Lower lobe of right lung (tissue), 2 donors: ENCODE measurements around the gene TMEM14C. TPM values are rescaled to one million over a fixed set of nuclear protein-coding genes. Genes with fewer than 3 reads are reported as not detected.

ENCODE experiments used
- ATAC-seq, 2 donors: fragments of 200-7000 bp; cut with Tn5 transposase; one replicate each; pipeline ENCODE4 v1.9.1; 2020 to 2022; ENCODE audit warnings: mild to moderate bottlenecking in 2 of 2, moderate library complexity in 2 of 2
- DNase-seq: peaks from one replicate; pipeline ENCODE4 v3.0.0-alpha.2; 2020
- H3K27ac ChIP-seq: fragments of 200-600 bp; one replicate; pipeline ENCODE4 v1.8.0; 2022
- H3K27me3 ChIP-seq: fragments of 200-600 bp; one replicate; pipeline ENCODE4 v1.8.0; 2022; ENCODE audit warnings: low read depth
- H3K36me3 ChIP-seq: fragments of 200-600 bp; one replicate; pipeline ENCODE4 v1.8.0; 2022; ENCODE audit warnings: mild to moderate bottlenecking
- H3K4me1 ChIP-seq: fragments of 200-600 bp; one replicate; pipeline ENCODE4 v1.8.0; 2022
- H3K4me3 ChIP-seq: fragments of 200-600 bp; one replicate; pipeline ENCODE4 v1.8.0; 2022; ENCODE audit warnings: mild to moderate bottlenecking
- H3K9me3 ChIP-seq: fragments of 200-600 bp; one replicate; pipeline ENCODE4 v1.8.0; 2022
- CTCF ChIP-seq: fragments of 200-600 bp; IDR thresholded peaks from one replicate; pipeline ENCODE4 v1.8.0; 2022; ENCODE audit warnings: antibody characterized with exemption, mild to moderate bottlenecking
- intact Hi-C: fragments of 100-400 bp; cut with DNase I; formaldehyde crosslinking; loops from one replicate; pipeline ENCODE4 v1.11.0; 2022
- total RNA-seq: library from RNA; stranded (reverse); fragmentation: NEBNext Ultra II Directional; extraction: Animal tissue kit (Norgen Biotek cat#: 25700); gene quantifications from one replicate; pipeline ENCODE4 v1.2.1, GENCODE V29; 2021
- donor health status: DM: no; HTN: yes; CAD: no; lungs with severe emphysema.

Gene TMEM14C
- total RNA-seq, 1 donor from 2014 or later: 81.9 TPM

- Histone ChIP-seq H3K4me1 (peaks cover 5% of the 10 kb centered on the region), H3K4me3 (no peak overlapping the region), H3K36me3 (peaks cover 61% of the 10 kb centered on the region), H3K27ac (no peak overlapping the region), H3K9me3 (no peaks in the 10 kb centered on the region), H3K27me3 (no peaks in the 10 kb centered on the region)
- intact Hi-C loops: no loop called here
- no peak for ATAC-seq
- no peak for TF ChIP-seq CTCF
- DNase-seq: no peak
Observed at GRCh38 chr6:10756085-10756484, 33.2 kb downstream of the TMEM14C start.

- intact Hi-C loops: no loop called here
- TF ChIP-seq CTCF: peak; percentile 37
- DNase-seq (no peak), ATAC-seq (peak; percentile 13 to 48)
- H3K27ac ChIP-seq: no peak overlapping the region
- no peaks in the 10 kb centered on the region for H3K9me3 ChIP-seq
- peaks cover 34% of the 10 kb centered on the region for H3K36me3 ChIP-seq
- H3K27me3 ChIP-seq: no peaks in the 10 kb centered on the region
- peaks cover 5% of the 10 kb centered on the region for H3K4me1 ChIP-seq
- no peak overlapping the region for H3K4me3 ChIP-seq
Observed at GRCh38 chr6:10759312-10759839, 36.5 kb downstream of the TMEM14C start.

GRCh38 chr6:10759884-10760329 is 37.0 kb downstream of the TMEM14C start:
- Histone ChIP-seq H3K4me3 (no peak overlapping the region), H3K27me3 (no peaks in the 10 kb centered on the region), H3K36me3 (peaks cover 28% of the 10 kb centered on the region), H3K9me3 (no peaks in the 10 kb centered on the region), H3K27ac (no peak overlapping the region), H3K4me1 (peaks cover 5% of the 10 kb centered on the region)
- no peak for TF ChIP-seq CTCF
- intact Hi-C loops: no loop called here
- DNase-seq (no peak), ATAC-seq (peak; percentile 38 to 49)

GRCh38 chr6:10763006-10763405 is 40.1 kb downstream of the TMEM14C start:
- ATAC-seq (no peak), DNase-seq (no peak)
- no peak for TF ChIP-seq CTCF
- Histone ChIP-seq H3K27me3 (no peaks in the 10 kb centered on the region), H3K4me1 (peaks cover 5% of the 10 kb centered on the region), H3K9me3 (no peaks in the 10 kb centered on the region), H3K27ac (no peak overlapping the region), H3K4me3 (no peak overlapping the region), H3K36me3 (peaks cover under 1% of the 10 kb centered on the region)
- intact Hi-C loops: no loop called here

- intact Hi-C loops: no loop called here
- H3K4me3 ChIP-seq: no peak overlapping the region
- no peak overlapping the region for H3K27ac ChIP-seq
- H3K9me3 ChIP-seq: no peaks in the 10 kb centered on the region
- no peak for DNase-seq
- TF ChIP-seq CTCF: no peak
- ATAC-seq: no peak
- no peaks in the 10 kb centered on the region for H3K27me3 ChIP-seq
- no peaks in the 10 kb centered on the region for H3K4me1 ChIP-seq
- peaks cover 29% of the 10 kb centered on the region for H3K36me3 ChIP-seq
Observed at GRCh38 chr6:10769419-10769818, 46.5 kb downstream of the TMEM14C start.
